ENCODE data around the gene CDK15. TPM values are rescaled to one million over a fixed set of nuclear protein-coding genes. Genes with fewer than 3 reads are reported as not detected.
"Not testable (repeated sequence)": the region's sequence is repeated elsewhere in the genome, so short reads cannot be mapped to it uniquely, and the experiment has no call there.

The CDK15 gene
- total RNA-seq, 5 donors from 2014 or later (not counting 1 experiment from before 2014, with no cell fraction given): not detected

- peaks cover 7 to 12% of the 10 kb centered on the region in 2 donors for H3K27me3 Mint-ChIP-seq
- DNase-seq: no peak
- Histone ChIP-seq H3K4me3 (ENCODE audit: control insufficient read depth in 1 of 2, extremely low read depth in 1 of 2, low read length in 1 of 2) (no peak overlapping the region), H3K9me3 (no peaks in the 10 kb centered on the region), H3K36me3 (ENCODE audit: control insufficient read depth in 2 of 2, extremely low read depth in 1 of 2, insufficient read depth in 1 of 2, low read length in 1 of 2) (no peaks in the 10 kb centered on the region), H3K27me3 (replicated peaks in 1 of 2; ENCODE audit: control insufficient read depth in 2 of 2, extremely low read depth in 1 of 2, insufficient read depth in 2 of 2, low read length in 1 of 2) (no peaks in the 10 kb centered on the region), H3K4me1 (ENCODE audit: control insufficient read depth in 1 of 2, extremely low read depth in 1 of 2, insufficient read depth in 2 of 2, low read length in 2 of 2) (no peaks in the 10 kb centered on the region), H3K27ac (ENCODE audit: low read length) (no peak overlapping the region)
- no CpG with 5 or more reads among the region's 1 CpG for WGBS (ENCODE audit: insufficient coverage)
- ChIA-PET POLR2A (interaction anchor here in 1 of 2 donors (0.7 kb wide), 1 partner anchor 664 kb away, joined by 3 read pairs; no protein-coding TSS in a partner anchor), CTCF (interaction anchor here in 1 of 2 donors (0.6 kb wide), 1 partner anchor 1814 kb away, joined by 3 read pairs; no protein-coding TSS in a partner anchor)
- no peak overlapping the region for H3K27ac Mint-ChIP-seq
- peaks cover 8 to 10% (median 8%) of the 10 kb centered on the region in 3 donors for H3K9me3 Mint-ChIP-seq
- no peaks in the 10 kb centered on the region for H3K4me1 Mint-ChIP-seq
- ATAC-seq (replicated peaks in 1 of 4): no peak
- H3K36me3 Mint-ChIP-seq: no peaks in the 10 kb centered on the region
- no peak overlapping the region for H3K4me3 Mint-ChIP-seq
Observed at GRCh38 chr2:201840726-201841125, 34.4 kb downstream of the CDK15 start.

GRCh38 chr2:201842131-201842860 is 36.0 kb downstream of the CDK15 start:
- H3K27ac Mint-ChIP-seq: no peak overlapping the region
- H3K27ac ChIP-seq (ENCODE audit: low read length): no peak overlapping the region
- no peaks in the 10 kb centered on the region for H3K9me3 ChIP-seq
- peaks cover 8 to 10% (median 8%) of the 10 kb centered on the region in 3 donors for H3K9me3 Mint-ChIP-seq
- H3K4me3 Mint-ChIP-seq: no peak overlapping the region
- no CpG with 5 or more reads among the region's 5 CpGs for WGBS (ENCODE audit: insufficient coverage)
- no peaks in the 10 kb centered on the region for H3K4me1 ChIP-seq (ENCODE audit: control insufficient read depth in 1 of 2, extremely low read depth in 1 of 2, insufficient read depth in 2 of 2, low read length in 2 of 2)
- DNase-seq (no peak), ATAC-seq (replicated peaks in 1 of 4) (no peak)
- no peaks in the 10 kb centered on the region for H3K27me3 ChIP-seq (replicated peaks in 1 of 2; ENCODE audit: control insufficient read depth in 2 of 2, extremely low read depth in 1 of 2, insufficient read depth in 2 of 2, low read length in 1 of 2)
- CTCF ChIA-PET: no interaction called here
- no peaks in the 10 kb centered on the region for H3K36me3 ChIP-seq (ENCODE audit: control insufficient read depth in 2 of 2, extremely low read depth in 1 of 2, insufficient read depth in 1 of 2, low read length in 1 of 2)
- POLR2A ChIA-PET: no interaction called here
- peaks cover 3 to 7% of the 10 kb centered on the region in 2 donors for H3K27me3 Mint-ChIP-seq
- no peaks in the 10 kb centered on the region for H3K4me1 Mint-ChIP-seq
- no peaks in the 10 kb centered on the region for H3K36me3 Mint-ChIP-seq
- H3K4me3 ChIP-seq (ENCODE audit: control insufficient read depth in 1 of 2, extremely low read depth in 1 of 2, low read length in 1 of 2): no peak overlapping the region

- H3K4me3 Mint-ChIP-seq; H3K27me3 ChIP-seq (replicated peaks in 1 of 2; ENCODE audit: control insufficient read depth in 2 of 2, extremely low read depth in 1 of 2, insufficient read depth in 2 of 2, low read length in 1 of 2); H3K36me3 Mint-ChIP-seq; H3K4me1 Mint-ChIP-seq; H3K27ac ChIP-seq (ENCODE audit: low read length); H3K27me3 Mint-ChIP-seq; H3K4me1 ChIP-seq (ENCODE audit: control insufficient read depth in 1 of 2, extremely low read depth in 1 of 2, insufficient read depth in 2 of 2, low read length in 2 of 2); CTCF ChIA-PET; ATAC-seq (replicated peaks in 1 of 4); H3K36me3 ChIP-seq (ENCODE audit: control insufficient read depth in 2 of 2, extremely low read depth in 1 of 2, insufficient read depth in 1 of 2, low read length in 1 of 2); DNase-seq; POLR2A ChIA-PET; H3K27ac Mint-ChIP-seq; H3K4me3 ChIP-seq (ENCODE audit: control insufficient read depth in 1 of 2, extremely low read depth in 1 of 2, low read length in 1 of 2); H3K9me3 ChIP-seq: not testable (repeated sequence)
- peaks cover 8 to 10% (median 8%) of the 10 kb centered on the region in 3 donors for H3K9me3 Mint-ChIP-seq
- no CpG with 5 or more reads among the region's 2 CpGs for WGBS (ENCODE audit: insufficient coverage)
Observed at GRCh38 chr2:201844922-201845321, 38.6 kb downstream of the CDK15 start.

- Mint-ChIP-seq H3K27ac (no peak overlapping the region), H3K9me3 (no peaks in the 10 kb centered on the region), H3K4me1 (no peaks in the 10 kb centered on the region), H3K27me3 (peaks cover 3 to 4% of the 10 kb centered on the region in 2 donors), H3K4me3 (no peak overlapping the region), H3K36me3 (no peaks in the 10 kb centered on the region)
- CTCF ChIA-PET: no interaction called here
- no peak overlapping the region for H3K27ac ChIP-seq (ENCODE audit: low read length)
- no peaks in the 10 kb centered on the region for H3K4me1 ChIP-seq (ENCODE audit: control insufficient read depth in 1 of 2, extremely low read depth in 1 of 2, insufficient read depth in 2 of 2, low read length in 2 of 2)
- no peak overlapping the region for H3K4me3 ChIP-seq (ENCODE audit: control insufficient read depth in 1 of 2, extremely low read depth in 1 of 2, low read length in 1 of 2)
- no peaks in the 10 kb centered on the region for H3K9me3 ChIP-seq
- POLR2A ChIA-PET: interaction anchor here (0.6 to 0.7 kb wide), 2 partner anchors 22 to 468 kb away, joined by 3 read pairs; no protein-coding TSS in a partner anchor
- DNase-seq (no peak), ATAC-seq (replicated peaks in 1 of 4) (no peak)
- no peaks in the 10 kb centered on the region for H3K36me3 ChIP-seq (ENCODE audit: control insufficient read depth in 2 of 2, extremely low read depth in 1 of 2, insufficient read depth in 1 of 2, low read length in 1 of 2)
- no peaks in the 10 kb centered on the region for H3K27me3 ChIP-seq (replicated peaks in 1 of 2; ENCODE audit: control insufficient read depth in 2 of 2, extremely low read depth in 1 of 2, insufficient read depth in 2 of 2, low read length in 1 of 2)
Observed at GRCh38 chr2:201847481-201847880, 41.1 kb downstream of the CDK15 start.

GRCh38 chr2:201852462-201852861 is 46.1 kb downstream of the CDK15 start:
- ChIA-PET CTCF (interaction anchor here in 1 of 2 donors (0.6 to 1.1 kb wide), 2 partner anchors 8 to 15 kb away, joined by 3 read pairs; no protein-coding TSS in a partner anchor), POLR2A (no interaction called here)
- H3K36me3 Mint-ChIP-seq: no peaks in the 10 kb centered on the region

GRCh38 chr2:201852878-201853415 is 46.6 kb downstream of the CDK15 start:
- POLR2A ChIA-PET: no interaction called here
- Mint-ChIP-seq H3K9me3 (no peaks in the 10 kb centered on the region), H3K27ac (no peak overlapping the region), H3K36me3 (no peaks in the 10 kb centered on the region), H3K4me3 (no peak overlapping the region), H3K27me3 (peaks cover 5 to 10% of the 10 kb centered on the region in 2 donors), H3K4me1 (peaks cover 0 to 2% (median 0%) of the 10 kb centered on the region in 3 donors)
- no peak overlapping the region for H3K27ac ChIP-seq (ENCODE audit: low read length)
- whole genome bisulfite sequencing (ENCODE audit: insufficient coverage): no CpG with 5 or more reads among the region's 1 CpG
- CTCF ChIA-PET: interaction anchor here in 1 of 2 donors (0.6 to 1.1 kb wide), 2 partner anchors 8 to 15 kb away, joined by 3 read pairs; no protein-coding TSS in a partner anchor
- no peak overlapping the region for H3K4me3 ChIP-seq (ENCODE audit: control insufficient read depth in 1 of 2, extremely low read depth in 1 of 2, low read length in 1 of 2)
- H3K27me3 ChIP-seq (replicated peaks in 1 of 2; ENCODE audit: control insufficient read depth in 2 of 2, extremely low read depth in 1 of 2, insufficient read depth in 2 of 2, low read length in 1 of 2): peaks cover 5 to 6% of the 10 kb centered on the region in 2 experiments
- ATAC-seq (replicated peaks in 1 of 4) (no peak), DNase-seq (no peak)
- H3K9me3 ChIP-seq: no peaks in the 10 kb centered on the region
- no peaks in the 10 kb centered on the region for H3K4me1 ChIP-seq (ENCODE audit: control insufficient read depth in 1 of 2, extremely low read depth in 1 of 2, insufficient read depth in 2 of 2, low read length in 2 of 2)
- H3K36me3 ChIP-seq (ENCODE audit: control insufficient read depth in 2 of 2, extremely low read depth in 1 of 2, insufficient read depth in 1 of 2, low read length in 1 of 2): no peaks in the 10 kb centered on the region

More at GRCh38 chr2:201852462-201852861, 46.1 kb downstream of the CDK15 start:
- H3K9me3 Mint-ChIP-seq: no peaks in the 10 kb centered on the region
- H3K9me3 ChIP-seq: no peaks in the 10 kb centered on the region
- no peak overlapping the region for H3K27ac ChIP-seq (ENCODE audit: low read length)
- no peak overlapping the region for H3K4me3 ChIP-seq (ENCODE audit: control insufficient read depth in 1 of 2, extremely low read depth in 1 of 2, low read length in 1 of 2)
- H3K4me3 Mint-ChIP-seq: no peak overlapping the region
- no peaks in the 10 kb centered on the region for H3K4me1 ChIP-seq (ENCODE audit: control insufficient read depth in 1 of 2, extremely low read depth in 1 of 2, insufficient read depth in 2 of 2, low read length in 2 of 2)
- peaks cover 4 to 5% of the 10 kb centered on the region in 2 experiments for H3K27me3 ChIP-seq (replicated peaks in 1 of 2; ENCODE audit: control insufficient read depth in 2 of 2, extremely low read depth in 1 of 2, insufficient read depth in 2 of 2, low read length in 1 of 2)
- DNase-seq (no peak), ATAC-seq (replicated peaks in 1 of 4) (no peak)
- no peak overlapping the region for H3K27ac Mint-ChIP-seq
- H3K36me3 ChIP-seq (ENCODE audit: control insufficient read depth in 2 of 2, extremely low read depth in 1 of 2, insufficient read depth in 1 of 2, low read length in 1 of 2): no peaks in the 10 kb centered on the region
- H3K27me3 Mint-ChIP-seq: peaks cover 2 to 7% of the 10 kb centered on the region in 2 donors
- H3K4me1 Mint-ChIP-seq: no peaks in the 10 kb centered on the region

Data from T-cell (primary cell).